ENCODE measurements around the gene TPSD1. TPM values are rescaled to one million over a fixed set of nuclear protein-coding genes. Genes with fewer than 3 reads are reported as not detected.
"Not testable (repeated sequence)": the region's sequence is repeated elsewhere in the genome, so short reads cannot be mapped to it uniquely, and the experiment has no call there.

The TPSD1 gene
- total RNA-seq: not detected

DNA sequence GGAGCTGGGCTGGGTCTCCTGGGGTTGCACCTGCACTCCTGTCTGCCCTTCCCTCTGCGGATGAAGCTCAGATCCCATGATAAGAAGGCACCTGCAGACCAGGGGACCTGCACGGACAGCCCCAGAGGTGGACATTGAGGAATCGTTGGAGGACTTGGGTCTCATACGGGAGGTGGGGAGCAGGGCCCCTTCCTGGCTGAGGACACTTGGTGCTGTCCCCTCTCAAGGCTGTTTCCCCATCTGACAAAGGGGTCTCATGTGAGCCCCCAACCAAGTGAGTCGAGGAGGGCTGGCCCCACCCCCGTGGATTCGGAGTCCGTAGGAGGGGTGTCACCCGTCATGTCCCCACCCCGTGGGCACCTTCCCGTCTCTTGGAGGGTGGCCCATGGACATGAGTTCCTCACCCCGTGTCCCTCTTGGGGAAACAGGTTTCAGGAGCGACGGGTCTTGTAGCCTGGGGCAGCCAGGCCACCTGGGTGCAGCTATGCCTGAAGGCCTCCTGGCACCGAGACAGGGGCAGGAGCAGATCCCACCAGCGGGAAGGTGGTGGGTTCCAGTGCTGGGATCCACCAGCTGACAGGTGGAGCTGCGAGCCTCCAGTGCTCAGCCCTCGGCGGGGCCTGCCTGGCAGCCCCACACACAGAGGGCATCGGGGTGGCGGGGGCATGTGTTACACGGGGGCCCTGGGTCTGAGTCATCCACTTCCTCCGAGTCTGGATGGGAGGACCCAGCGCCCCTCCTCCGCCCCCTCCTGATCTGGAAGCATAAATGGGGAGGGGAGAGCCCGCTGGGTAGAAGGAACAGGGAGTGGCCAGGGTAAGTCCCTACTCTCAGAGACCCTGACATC lies at the start of gene TPSD1:
Gene TPSD1, plus strand, starts transcription at position 794 of the 847 bp plus-strand sequence. CDS start 212 bp downstream, outside the sequence.
- H3K27ac ChIP-seq (ENCODE audit: low read depth, low read length); H3K4me1 ChIP-seq (ENCODE audit: control insufficient read depth in 3 of 3, insufficient read depth in 3 of 3, low read length in 3 of 3); H3K4me3 ChIP-seq (ENCODE audit: low read length in 3 of 3); H3K9ac ChIP-seq (ENCODE audit: low read depth in 1 of 3, low read length in 3 of 3); H3K36me3 ChIP-seq (ENCODE audit: control insufficient read depth in 3 of 3, insufficient read depth in 3 of 3, low read length in 3 of 3); H3K9me3 ChIP-seq (ENCODE audit: control insufficient read depth in 3 of 3, low read length in 3 of 3): not testable (repeated sequence)
- peaks cover 21 to 34% (median 29%) of the 10 kb centered on the region in 3 donors for H3K27me3 ChIP-seq (ENCODE audit: control insufficient read depth in 3 of 3, insufficient read depth in 3 of 3, low read length in 3 of 3)

DNA sequence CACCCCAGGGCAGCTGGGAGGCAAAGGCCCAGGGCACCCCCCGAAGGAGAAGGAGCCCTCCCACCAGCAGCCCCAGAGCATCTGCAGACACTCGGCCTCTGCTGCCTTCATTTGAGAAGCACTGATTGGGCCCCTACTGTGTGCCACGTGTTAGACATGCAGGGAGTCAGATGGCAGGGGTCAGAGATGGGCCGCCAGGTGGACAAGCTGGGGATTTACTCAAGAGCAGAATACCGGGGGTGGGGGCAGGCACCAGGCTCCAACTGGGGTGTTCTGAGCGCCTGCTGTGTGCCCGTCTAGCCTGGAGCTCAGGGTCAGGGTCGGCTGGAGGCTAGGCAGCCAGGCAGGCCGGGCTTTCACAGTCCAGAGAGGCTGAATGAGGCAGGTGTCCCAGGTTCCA lies 49.5 kb upstream of the TPSD1 start:
- H3K27ac ChIP-seq (ENCODE audit: low read depth, low read length): no peak overlapping the region
- no peak overlapping the region for H3K9ac ChIP-seq (ENCODE audit: low read depth in 1 of 3, low read length in 3 of 3)
- no peaks in the 10 kb centered on the region for H3K4me1 ChIP-seq (ENCODE audit: control insufficient read depth in 3 of 3, insufficient read depth in 3 of 3, low read length in 3 of 3)
- H3K4me3 ChIP-seq (ENCODE audit: low read length in 3 of 3): no peak overlapping the region
- peaks cover 13 to 21% (median 19%) of the 10 kb centered on the region in 3 donors for H3K27me3 ChIP-seq (ENCODE audit: control insufficient read depth in 3 of 3, insufficient read depth in 3 of 3, low read length in 3 of 3)
- H3K9me3 ChIP-seq (ENCODE audit: control insufficient read depth in 3 of 3, low read length in 3 of 3): no peaks in the 10 kb centered on the region
- no peaks in the 10 kb centered on the region for H3K36me3 ChIP-seq (ENCODE audit: control insufficient read depth in 3 of 3, insufficient read depth in 3 of 3, low read length in 3 of 3)

GRCh38 chr16:1206786-1207185 lies 49.1 kb upstream of the TPSD1 start:
- H3K27ac ChIP-seq (ENCODE audit: low read depth, low read length): no peak overlapping the region
- H3K36me3 ChIP-seq (ENCODE audit: control insufficient read depth in 3 of 3, insufficient read depth in 3 of 3, low read length in 3 of 3): no peaks in the 10 kb centered on the region
- peaks cover 13 to 21% (median 16%) of the 10 kb centered on the region in 3 donors for H3K27me3 ChIP-seq (ENCODE audit: control insufficient read depth in 3 of 3, insufficient read depth in 3 of 3, low read length in 3 of 3)
- no peak overlapping the region for H3K4me3 ChIP-seq (ENCODE audit: low read length in 3 of 3)
- no peaks in the 10 kb centered on the region for H3K4me1 ChIP-seq (ENCODE audit: control insufficient read depth in 3 of 3, insufficient read depth in 3 of 3, low read length in 3 of 3)
- H3K9ac ChIP-seq (ENCODE audit: low read depth in 1 of 3, low read length in 3 of 3): no peak overlapping the region
- H3K9me3 ChIP-seq (ENCODE audit: control insufficient read depth in 3 of 3, low read length in 3 of 3): no peaks in the 10 kb centered on the region

- H3K9me3 ChIP-seq (ENCODE audit: control insufficient read depth in 3 of 3, low read length in 3 of 3): no peaks in the 10 kb centered on the region
- H3K27me3 ChIP-seq (ENCODE audit: control insufficient read depth in 3 of 3, insufficient read depth in 3 of 3, low read length in 3 of 3): peaks cover 13 to 18% (median 13%) of the 10 kb centered on the region in 3 donors
- H3K4me3 ChIP-seq (ENCODE audit: low read length in 3 of 3): no peak overlapping the region
- no peak overlapping the region for H3K9ac ChIP-seq (ENCODE audit: low read depth in 1 of 3, low read length in 3 of 3)
- H3K27ac ChIP-seq (ENCODE audit: low read depth, low read length): no peak overlapping the region
- H3K36me3 ChIP-seq (ENCODE audit: control insufficient read depth in 3 of 3, insufficient read depth in 3 of 3, low read length in 3 of 3): no peaks in the 10 kb centered on the region
- no peaks in the 10 kb centered on the region for H3K4me1 ChIP-seq (ENCODE audit: control insufficient read depth in 3 of 3, insufficient read depth in 3 of 3, low read length in 3 of 3)
These were observed 47.5 kb upstream of the TPSD1 start for GRCh38 chr16:1208239-1208830.

DNA sequence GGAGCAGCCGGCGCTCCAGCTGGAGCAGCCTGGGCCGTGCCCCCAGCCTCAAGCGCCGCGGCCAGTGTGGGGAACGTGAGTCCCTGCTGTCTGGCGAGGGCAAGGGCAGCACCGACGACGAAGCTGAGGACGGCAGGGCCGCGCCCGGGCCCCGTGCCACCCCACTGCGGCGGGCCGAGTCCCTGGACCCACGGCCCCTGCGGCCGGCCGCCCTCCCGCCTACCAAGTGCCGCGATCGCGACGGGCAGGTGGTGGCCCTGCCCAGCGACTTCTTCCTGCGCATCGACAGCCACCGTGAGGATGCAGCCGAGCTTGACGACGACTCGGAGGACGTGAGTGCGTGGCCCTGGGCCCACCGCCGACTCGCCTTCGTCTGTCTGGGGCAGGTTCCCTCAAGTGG lies 46.8 kb upstream of the TPSD1 start:
- Histone ChIP-seq H3K27me3 (ENCODE audit: control insufficient read depth in 3 of 3, insufficient read depth in 3 of 3, low read length in 3 of 3) (peaks cover 13 to 18% (median 13%) of the 10 kb centered on the region in 3 donors), H3K9me3 (ENCODE audit: control insufficient read depth in 3 of 3, low read length in 3 of 3) (no peaks in the 10 kb centered on the region), H3K36me3 (ENCODE audit: control insufficient read depth in 3 of 3, insufficient read depth in 3 of 3, low read length in 3 of 3) (no peaks in the 10 kb centered on the region), H3K4me1 (ENCODE audit: control insufficient read depth in 3 of 3, insufficient read depth in 3 of 3, low read length in 3 of 3) (no peaks in the 10 kb centered on the region), H3K9ac (ENCODE audit: low read depth in 1 of 3, low read length in 3 of 3) (no peak overlapping the region), H3K27ac (ENCODE audit: low read depth, low read length) (no peak overlapping the region), H3K4me3 (ENCODE audit: low read length in 3 of 3) (no peak overlapping the region)

- Histone ChIP-seq H3K4me3 (ENCODE audit: low read length in 3 of 3) (no peak overlapping the region), H3K27ac (ENCODE audit: low read depth, low read length) (no peak overlapping the region), H3K4me1 (ENCODE audit: control insufficient read depth in 3 of 3, insufficient read depth in 3 of 3, low read length in 3 of 3) (no peaks in the 10 kb centered on the region), H3K9ac (ENCODE audit: low read depth in 1 of 3, low read length in 3 of 3) (no peak overlapping the region), H3K27me3 (ENCODE audit: control insufficient read depth in 3 of 3, insufficient read depth in 3 of 3, low read length in 3 of 3) (peaks cover 9 to 10% (median 10%) of the 10 kb centered on the region in 3 donors), H3K9me3 (ENCODE audit: control insufficient read depth in 3 of 3, low read length in 3 of 3) (no peaks in the 10 kb centered on the region), H3K36me3 (ENCODE audit: control insufficient read depth in 3 of 3, insufficient read depth in 3 of 3, low read length in 3 of 3) (no peaks in the 10 kb centered on the region)
These were observed 45.4 kb upstream of the TPSD1 start for GRCh38 chr16:1210461-1210860.

DNA sequence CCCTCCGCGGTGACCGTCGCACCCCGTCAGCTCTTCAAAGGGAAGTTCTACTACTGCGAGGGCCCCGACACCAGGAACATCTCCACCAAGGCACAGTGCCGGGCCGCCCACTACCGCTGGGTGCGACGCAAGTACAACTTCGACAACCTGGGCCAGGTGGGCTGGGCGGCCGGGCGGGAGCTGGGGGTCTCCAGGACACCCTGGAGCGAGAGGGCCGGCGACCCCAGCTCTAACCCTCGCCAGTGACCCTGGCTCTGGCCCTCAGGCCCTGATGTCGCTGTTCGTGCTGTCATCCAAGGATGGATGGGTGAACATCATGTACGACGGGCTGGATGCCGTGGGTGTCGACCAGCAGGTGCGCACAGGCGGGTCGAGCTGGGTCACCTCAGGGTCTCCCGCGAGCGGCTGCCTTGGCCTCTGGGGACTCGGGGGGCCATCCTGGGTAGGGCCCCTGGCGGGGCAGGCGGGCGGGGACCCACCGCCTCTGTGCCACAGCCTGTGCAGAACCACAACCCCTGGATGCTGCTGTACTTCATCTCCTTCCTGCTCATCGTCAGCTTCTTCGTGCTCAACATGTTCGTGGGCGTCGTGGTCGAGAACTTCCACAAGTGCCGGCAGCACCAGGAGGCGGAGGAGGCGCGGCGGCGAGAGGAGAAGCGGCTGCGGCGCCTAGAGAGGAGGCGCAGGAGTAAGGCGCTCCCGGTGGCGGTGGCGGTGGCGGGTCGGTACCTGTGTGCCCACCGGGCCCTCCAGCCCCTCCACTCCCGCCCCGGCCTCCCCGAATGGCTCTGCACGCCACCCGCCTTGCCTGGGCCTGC lies 44.2 kb upstream of the TPSD1 start:
- no peaks in the 10 kb centered on the region for H3K4me1 ChIP-seq (ENCODE audit: control insufficient read depth in 3 of 3, insufficient read depth in 3 of 3, low read length in 3 of 3)
- no peak overlapping the region for H3K9ac ChIP-seq (ENCODE audit: low read depth in 1 of 3, low read length in 3 of 3)
- no peak overlapping the region for H3K27ac ChIP-seq (ENCODE audit: low read depth, low read length)
- peaks cover 7 to 10% (median 9%) of the 10 kb centered on the region in 3 donors for H3K27me3 ChIP-seq (ENCODE audit: control insufficient read depth in 3 of 3, insufficient read depth in 3 of 3, low read length in 3 of 3)
- no peaks in the 10 kb centered on the region for H3K36me3 ChIP-seq (ENCODE audit: control insufficient read depth in 3 of 3, insufficient read depth in 3 of 3, low read length in 3 of 3)
- H3K9me3 ChIP-seq (ENCODE audit: control insufficient read depth in 3 of 3, low read length in 3 of 3): no peaks in the 10 kb centered on the region
- no peak overlapping the region for H3K4me3 ChIP-seq (ENCODE audit: low read length in 3 of 3)

DNA sequence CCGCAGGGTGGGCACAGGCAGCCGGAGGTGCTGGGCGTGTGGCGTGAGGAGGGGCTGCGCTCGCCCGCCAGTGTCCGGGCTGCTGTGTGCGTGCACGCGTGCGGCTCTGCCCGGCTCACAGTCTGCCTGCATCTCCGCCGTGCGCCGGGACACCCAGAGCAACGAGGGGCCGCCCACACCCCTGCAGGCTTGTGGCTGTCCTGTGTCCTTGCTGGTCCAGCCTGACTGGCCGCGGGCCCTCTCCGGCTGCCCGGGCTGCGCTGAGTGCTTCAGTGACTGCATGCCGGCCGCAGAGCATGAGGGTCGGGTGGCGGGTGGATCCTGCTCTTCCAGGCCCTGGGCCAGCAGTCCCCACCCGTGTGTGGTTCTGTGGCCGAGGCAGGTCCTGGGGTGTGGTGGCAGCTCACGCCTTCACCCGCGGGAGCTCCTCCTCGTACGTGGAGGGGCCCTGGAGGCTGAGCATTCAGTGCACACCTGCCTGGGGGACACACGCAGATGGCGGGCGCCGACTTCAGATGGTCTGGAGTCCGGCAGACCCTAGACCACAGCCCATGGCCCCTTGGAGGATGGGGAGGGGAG lies 43.2 kb upstream of the TPSD1 start:
- H3K9ac ChIP-seq (ENCODE audit: low read depth in 1 of 3, low read length in 3 of 3): no peak overlapping the region
- H3K4me3 ChIP-seq (ENCODE audit: low read length in 3 of 3): no peak overlapping the region
- H3K36me3 ChIP-seq (ENCODE audit: control insufficient read depth in 3 of 3, insufficient read depth in 3 of 3, low read length in 3 of 3): no peaks in the 10 kb centered on the region
- no peak overlapping the region for H3K27ac ChIP-seq (ENCODE audit: low read depth, low read length)
- H3K27me3 ChIP-seq (ENCODE audit: control insufficient read depth in 3 of 3, insufficient read depth in 3 of 3, low read length in 3 of 3): peaks cover 2 to 10% (median 6%) of the 10 kb centered on the region in 3 donors
- no peaks in the 10 kb centered on the region for H3K4me1 ChIP-seq (ENCODE audit: control insufficient read depth in 3 of 3, insufficient read depth in 3 of 3, low read length in 3 of 3)
- H3K9me3 ChIP-seq (ENCODE audit: control insufficient read depth in 3 of 3, low read length in 3 of 3): no peaks in the 10 kb centered on the region

DNA sequence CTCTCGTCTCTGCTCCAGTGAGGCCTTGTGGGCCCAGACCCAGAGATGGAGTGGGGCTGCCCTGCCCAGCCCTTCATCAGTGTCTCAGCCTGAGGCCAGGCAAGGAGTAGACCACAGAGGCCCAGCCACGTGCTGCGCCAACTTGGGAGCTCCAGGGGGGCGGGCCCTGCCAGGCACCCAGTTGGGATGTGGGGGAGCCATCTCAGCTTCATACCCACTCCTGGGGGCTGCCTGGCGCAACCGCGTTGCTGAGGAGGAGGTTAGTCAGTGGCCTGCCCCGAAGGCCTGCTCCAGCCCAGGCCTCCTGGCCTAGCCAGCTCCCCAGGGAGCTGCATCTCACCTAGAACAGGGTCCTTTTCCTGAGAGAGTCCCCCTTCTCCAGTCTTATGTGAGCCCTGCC lies 42.6 kb upstream of the TPSD1 start:
- H3K4me3 ChIP-seq (ENCODE audit: low read length in 3 of 3): no peak overlapping the region
- H3K9ac ChIP-seq (ENCODE audit: low read depth in 1 of 3, low read length in 3 of 3): no peak overlapping the region
- H3K27ac ChIP-seq (ENCODE audit: low read depth, low read length): no peak overlapping the region
- H3K27me3 ChIP-seq (ENCODE audit: control insufficient read depth in 3 of 3, insufficient read depth in 3 of 3, low read length in 3 of 3): peaks cover 0 to 12% (median 6%) of the 10 kb centered on the region in 3 donors
- no peaks in the 10 kb centered on the region for H3K9me3 ChIP-seq (ENCODE audit: control insufficient read depth in 3 of 3, low read length in 3 of 3)
- no peaks in the 10 kb centered on the region for H3K36me3 ChIP-seq (ENCODE audit: control insufficient read depth in 3 of 3, insufficient read depth in 3 of 3, low read length in 3 of 3)
- H3K4me1 ChIP-seq (ENCODE audit: control insufficient read depth in 3 of 3, insufficient read depth in 3 of 3, low read length in 3 of 3): no peaks in the 10 kb centered on the region
